ENCODE results near the gene PLXNB1.
A peak's percentile ranks its signal among the peaks of the same experiment; 100 is the strongest.

PLXNB1 gene

GRCh38 chr3:48472923-48473616, 43.2 kb upstream of the PLXNB1 start:
- TF ChIP-seq FOXP2 (optimal IDR thresholded peaks at IDR 0.05; ENCODE audit: borderline replicate concordance, extremely low read depth, extremely low read length, insufficient read depth) (no peak), REST (IDR thresholded peaks at IDR 0.05; ENCODE audit: insufficient read depth in 1 of 2, low read depth in 2 of 2, low read length in 2 of 2) (no peak), POLR2AphosphoS5 (IDR thresholded peaks at IDR 0.05; ENCODE audit: low read depth, low read length) (peak; percentile 71)

DNA sequence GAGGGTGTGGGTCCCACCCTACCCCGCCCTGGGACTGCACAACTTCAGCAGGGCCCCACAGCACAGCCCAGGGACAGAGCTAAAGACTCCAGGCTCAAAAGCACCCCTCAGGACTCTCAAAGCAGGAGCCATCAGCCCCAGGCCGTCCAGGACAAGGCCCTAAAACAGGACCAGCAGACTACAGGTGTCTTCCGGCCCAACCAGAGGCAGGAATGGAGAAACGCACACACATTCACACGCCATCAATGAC, 42.7 kb upstream of the PLXNB1 start:
- TF ChIP-seq REST (IDR thresholded peaks at IDR 0.05; ENCODE audit: insufficient read depth in 1 of 2, low read depth in 2 of 2, low read length in 2 of 2) (no peak), FOXP2 (optimal IDR thresholded peaks at IDR 0.05; ENCODE audit: borderline replicate concordance, extremely low read depth, extremely low read length, insufficient read depth) (no peak), TAF1 (IDR thresholded peaks at IDR 0.05; ENCODE audit: borderline replicate concordance, insufficient read depth, low read length) (no peak), SIN3A (IDR thresholded peaks at IDR 0.05; ENCODE audit: borderline replicate concordance, insufficient read depth, low read length) (no peak), POLR2AphosphoS5 (IDR thresholded peaks at IDR 0.05; ENCODE audit: low read depth, low read length) (no peak)

- TF ChIP-seq TAF1 (IDR thresholded peaks at IDR 0.05; ENCODE audit: borderline replicate concordance, insufficient read depth, low read length) (no peak), SIN3A (IDR thresholded peaks at IDR 0.05; ENCODE audit: borderline replicate concordance, insufficient read depth, low read length) (no peak), REST (IDR thresholded peaks at IDR 0.05; ENCODE audit: insufficient read depth in 1 of 2, low read depth in 2 of 2, low read length in 2 of 2) (no peak), POLR2AphosphoS5 (IDR thresholded peaks at IDR 0.05; ENCODE audit: low read depth, low read length) (no peak), FOXP2 (optimal IDR thresholded peaks at IDR 0.05; ENCODE audit: borderline replicate concordance, extremely low read depth, extremely low read length, insufficient read depth) (no peak)
Measured at GRCh38 chr3:48470286-48470685, 40.4 kb upstream of the PLXNB1 start.

- TF ChIP-seq SIN3A (IDR thresholded peaks at IDR 0.05; ENCODE audit: borderline replicate concordance, insufficient read depth, low read length): no peak
- no peak for TF ChIP-seq FOXP2 (optimal IDR thresholded peaks at IDR 0.05; ENCODE audit: borderline replicate concordance, extremely low read depth, extremely low read length, insufficient read depth)
- no peak for TF ChIP-seq POLR2AphosphoS5 (IDR thresholded peaks at IDR 0.05; ENCODE audit: low read depth, low read length)
- no peak for TF ChIP-seq TAF1 (IDR thresholded peaks at IDR 0.05; ENCODE audit: borderline replicate concordance, insufficient read depth, low read length)
- no peak for TF ChIP-seq REST (IDR thresholded peaks at IDR 0.05; ENCODE audit: insufficient read depth in 1 of 2, low read depth in 2 of 2, low read length in 2 of 2)
Measured at GRCh38 chr3:48469046-48469915, 39.4 kb upstream of the PLXNB1 start.

Measured in PFSK-1 (cell line).